Measurements from ENCODE around the gene KPNA6. TPM values are rescaled to one million over a fixed set of nuclear protein-coding genes. Genes with fewer than 3 reads are reported as not detected.
A peak's percentile ranks its signal among the peaks of the same experiment; 100 is the strongest.

The KPNA6 gene
- polyA plus RNA-seq, 3 donors, result 11.0 to 26.7 (median 20.2) TPM

- 96% methylated on average over 7 of the region's 9 CpGs for WGBS (ENCODE audit: insufficient coverage)
- peak overlapping the region in 1 of 7 donors; percentile 42 for H3K27ac Mint-ChIP-seq
- no peak overlapping the region for H2AFZ ChIP-seq (ENCODE audit: insufficient read depth, low read depth, low read length, poor library complexity, severe bottlenecking)
These were observed 43.0 kb downstream of the KPNA6 start for GRCh38 chr1:32150847-32151246.

GRCh38 chr1:32151319-32151787, 43.5 kb downstream of the KPNA6 start:
- H3K27me3 Mint-ChIP-seq (ENCODE audit: low read depth in 3 of 3), result peaks cover 0 to 1% (median 0%) of the 10 kb centered on the region in 3 donors
- no peak overlapping the region for H3K4me3 Mint-ChIP-seq
- Histone ChIP-seq H3K9me3 (replicated peaks in 1 of 2; ENCODE audit: control insufficient read depth in 1 of 2, insufficient read depth in 1 of 2, low read length in 2 of 2) (peaks cover 0 to 12% of the 10 kb centered on the region in 2 donors), H3K4me1 (ENCODE audit: control insufficient read depth in 1 of 2, insufficient read depth in 2 of 2, low read length in 2 of 2) (no peaks in the 10 kb centered on the region), H3K36me3 (replicated peaks in 1 of 2; ENCODE audit: control insufficient read depth in 1 of 2, insufficient read depth in 2 of 2, low read length in 2 of 2) (peaks cover 14 to 48% of the 10 kb centered on the region in 2 donors), H4K20me1 (ENCODE audit: insufficient read depth, low read length) (peaks cover 75% of the 10 kb centered on the region), H3K27me3 (ENCODE audit: control insufficient read depth in 2 of 2, insufficient read depth in 2 of 2, low read length in 2 of 2) (no peaks in the 10 kb centered on the region), H2AFZ (ENCODE audit: insufficient read depth, low read depth, low read length, poor library complexity, severe bottlenecking) (no peak overlapping the region), H3K79me2 (ENCODE audit: insufficient read depth, low read length) (peaks cover 70% of the 10 kb centered on the region), H3K9ac (ENCODE audit: insufficient read depth, low read length, poor library complexity, severe bottlenecking) (no peak overlapping the region), H3K4me3 (replicated peaks in 1 of 3; ENCODE audit: low read depth in 2 of 3, low read length in 3 of 3) (no peak overlapping the region), H3K27ac (ENCODE audit: low read depth in 1 of 2, low read length in 2 of 2) (no peak overlapping the region), H3K4me2 (replicated peaks; ENCODE audit: extremely low read depth, low read length, poor library complexity, severe bottlenecking) (no peak overlapping the region)
- WGBS (ENCODE audit: insufficient coverage), result 100% methylated on average over 2 of the region's 5 CpGs
- peak overlapping the region in 1 of 7 donors; percentile 48 for H3K27ac Mint-ChIP-seq
- intact Hi-C loops (cut with micrococcal nuclease), result no loop called here
- H3K9me3 Mint-ChIP-seq, result peaks cover 4 to 23% (median 15%) of the 10 kb centered on the region in 7 donors
- no peak for TF ChIP-seq CTCF (IDR thresholded peaks at IDR 0.05)
- H3K4me1 Mint-ChIP-seq, result no peaks in the 10 kb centered on the region
- H3K36me3 Mint-ChIP-seq, result peaks cover 29 to 56% of the 10 kb centered on the region in 2 donors
- no peak for DNase-seq

More at GRCh38 chr1:32150847-32151246, 43.0 kb downstream of the KPNA6 start:
- H3K4me3 ChIP-seq (replicated peaks in 1 of 3; ENCODE audit: low read depth in 2 of 3, low read length in 3 of 3), result no peak overlapping the region
- DNase-seq, result no peak
- peaks cover 8 to 43% of the 10 kb centered on the region in 2 donors for H3K36me3 ChIP-seq (replicated peaks in 1 of 2; ENCODE audit: control insufficient read depth in 1 of 2, insufficient read depth in 2 of 2, low read length in 2 of 2)
- H3K27me3 ChIP-seq (ENCODE audit: control insufficient read depth in 2 of 2, insufficient read depth in 2 of 2, low read length in 2 of 2), result no peaks in the 10 kb centered on the region
- H3K4me2 ChIP-seq (replicated peaks; ENCODE audit: extremely low read depth, low read length, poor library complexity, severe bottlenecking), result no peak overlapping the region
- intact Hi-C loops (cut with micrococcal nuclease), result no loop called here
- peaks cover 80% of the 10 kb centered on the region for H4K20me1 ChIP-seq (ENCODE audit: insufficient read depth, low read length)
- peaks cover 0 to 12% of the 10 kb centered on the region in 2 donors for H3K9me3 ChIP-seq (replicated peaks in 1 of 2; ENCODE audit: control insufficient read depth in 1 of 2, insufficient read depth in 1 of 2, low read length in 2 of 2)
- no peak overlapping the region for H3K27ac ChIP-seq (ENCODE audit: low read depth in 1 of 2, low read length in 2 of 2)
- peaks cover 75% of the 10 kb centered on the region for H3K79me2 ChIP-seq (ENCODE audit: insufficient read depth, low read length)
- H3K27me3 Mint-ChIP-seq (ENCODE audit: low read depth in 3 of 3), result peaks cover 0 to 1% (median 0%) of the 10 kb centered on the region in 3 donors
- TF ChIP-seq CTCF (IDR thresholded peaks at IDR 0.05), result no peak
- peaks cover 2% of the 10 kb centered on the region for H3K4me1 Mint-ChIP-seq
- H3K9me3 Mint-ChIP-seq, result peaks cover 4 to 23% (median 15%) of the 10 kb centered on the region in 7 donors
- peaks cover 23 to 51% of the 10 kb centered on the region in 2 donors for H3K36me3 Mint-ChIP-seq
- no peak overlapping the region for H3K9ac ChIP-seq (ENCODE audit: insufficient read depth, low read length, poor library complexity, severe bottlenecking)
- H3K4me1 ChIP-seq (ENCODE audit: control insufficient read depth in 1 of 2, insufficient read depth in 2 of 2, low read length in 2 of 2), result no peaks in the 10 kb centered on the region
- no peak overlapping the region for H3K4me3 Mint-ChIP-seq
